HuH-7 (cell line): ENCODE measurements around the gene ARID5A.
A peak's percentile ranks its signal among the peaks of the same experiment; 100 is the strongest.
"Not testable (repeated sequence)": the region's sequence is repeated elsewhere in the genome, so short reads cannot be mapped to it uniquely, and the experiment has no call there.

Experiments used
- DNase-seq: peaks from one replicate; pipeline ENCODE4 v3.0.0; 2011; ENCODE audit warnings: low spot score

ARID5A gene

GRCh38 chr2:96541398-96542152, 5.0 kb downstream of the ARID5A start:
- no peak for DNase-seq

GRCh38 chr2:96542357-96542977, 5.9 kb downstream of the ARID5A start:
- DNase-seq, result no peak

GRCh38 chr2:96546321-96546720, 9.8 kb downstream of the ARID5A start:
- no peak for DNase-seq

GRCh38 chr2:96546797-96547196, 10.2 kb downstream of the ARID5A start:
- DNase-seq, result no peak

- no peak for DNase-seq
Observed at GRCh38 chr2:96547203-96547641, 10.7 kb downstream of the ARID5A start.

- DNase-seq, result no peak
Observed at GRCh38 chr2:96547731-96548171, 11.2 kb downstream of the ARID5A start.

- no peak for DNase-seq
Observed at GRCh38 chr2:96548558-96549465, 12.3 kb downstream of the ARID5A start.

- DNase-seq, result no peak
Observed at GRCh38 chr2:96549466-96549785, 12.9 kb downstream of the ARID5A start.

- peak; percentile 95 for DNase-seq
Observed at GRCh38 chr2:96549967-96550786, 13.6 kb downstream of the ARID5A start.

GRCh38 chr2:96550787-96551604, 14.4 kb downstream of the ARID5A start:
- no peak for DNase-seq

GRCh38 chr2:96551605-96552314, 15.2 kb downstream of the ARID5A start:
- no peak for DNase-seq

- DNase-seq, result no peak
Observed at GRCh38 chr2:96552315-96553175, 16.0 kb downstream of the ARID5A start.

- no peak for DNase-seq
Observed at GRCh38 chr2:96553176-96553956, 16.8 kb downstream of the ARID5A start.

- not testable (repeated sequence) for DNase-seq
Observed at GRCh38 chr2:96553957-96554292, 17.4 kb downstream of the ARID5A start.

GRCh38 chr2:96554293-96555145, 18.0 kb downstream of the ARID5A start:
- peak; percentile 82 for DNase-seq

GRCh38 chr2:96555146-96555610, 18.6 kb downstream of the ARID5A start:
- DNase-seq, result no peak
